ENCODE results near the gene CACNA2D4. TPM values are rescaled to one million over a fixed set of nuclear protein-coding genes. Genes with fewer than 3 reads are reported as not detected.

Gene CACNA2D4
- total and polyA plus RNA-seq, 2 of the 13 experiments (the other 11 are each of a cell fraction or from before 2014, with no cell fraction given): 14.2 to 136 TPM

GRCh38 chr12:1863823-1864222 lies 54.6 kb downstream of the CACNA2D4 start:
- Histone ChIP-seq H3K27me3 (ENCODE audit: control insufficient read depth in 1 of 2, insufficient read depth in 2 of 2, low read length in 2 of 2) (peaks cover 2 to 14% of the 10 kb centered on the region in 2 experiments; a peak in 2 of 5 replicates), H3K4me3 (replicated peaks in 1 of 3; ENCODE audit: insufficient read depth in 1 of 3, low read depth in 2 of 3, low read length in 3 of 3) (no peak overlapping the region)
- in situ Hi-C loops (cut with HindIII; ENCODE audit: extremely low pct_ligation_motif_present, low pct_unique_long_range_greater_than_20kb): no loop called here
- TF ChIP-seq TERF1 (CRISPR knock-in tag; IDR thresholded peaks at IDR 0.05) (no peak), ZNF691 (CRISPR knock-in tag; IDR thresholded peaks at IDR 0.05; ENCODE audit: borderline replicate concordance, low read depth) (no peak), CEBPZ (IDR thresholded peaks at IDR 0.05; ENCODE audit: low read length) (no peak), MTF1 (CRISPR knock-in tag; IDR thresholded peaks at IDR 0.05) (no peak), PRDM4 (CRISPR knock-in tag; IDR thresholded peaks at IDR 0.05; ENCODE audit: borderline replicate concordance) (no peak), KDM5B (CRISPR knock-in tag; IDR thresholded peaks at IDR 0.05; ENCODE audit: borderline replicate concordance) (no peak), CSRNP2 (CRISPR knock-in tag; conservative IDR thresholded peaks at IDR 0.05; ENCODE audit: low read depth) (no peak), SMAD1 (CRISPR knock-in tag; IDR thresholded peaks at IDR 0.05; ENCODE audit: borderline replicate concordance, low read depth) (no peak), CENPX (CRISPR knock-in tag; IDR thresholded peaks at IDR 0.05) (no peak), ZBTB39 (CRISPR knock-in tag; IDR thresholded peaks at IDR 0.05) (no peak), ZNF333 (CRISPR knock-in tag; IDR thresholded peaks at IDR 0.05; ENCODE audit: borderline replicate concordance) (no peak), ZNF326 (CRISPR knock-in tag; IDR thresholded peaks at IDR 0.05; ENCODE audit: borderline replicate concordance) (no peak)

More at GRCh38 chr12:1863823-1864222, 54.6 kb downstream of the CACNA2D4 start:
- intact Hi-C loops (cut with micrococcal nuclease; ENCODE audit: unreplicated experiment): no loop called here
- Histone ChIP-seq H3K79me2 (ENCODE audit: insufficient read depth, low read length) (no peaks in the 10 kb centered on the region), H3K27ac (ENCODE audit: extremely low read length, insufficient read depth, low read length) (no peak overlapping the region), H2AFZ (ENCODE audit: low read length) (no peak overlapping the region), H3K4me1 (ENCODE audit: insufficient read depth, low read length) (0 out of 2 replicates have a peak, but pooled peaks cover 9% of the 10 kb centered on the region), H3K36me3 (replicated peaks in 1 of 2; ENCODE audit: control insufficient read depth in 1 of 2, insufficient read depth in 2 of 2, low read length in 2 of 2) (no peaks in the 10 kb centered on the region), H3K9ac (ENCODE audit: insufficient read depth, low read depth, low read length) (no peak overlapping the region), H4K20me1 (ENCODE audit: insufficient read depth, low read length) (no peaks in the 10 kb centered on the region), H3K4me2 (ENCODE audit: low read depth, low read length) (no peak overlapping the region), H3K9me3 (ENCODE audit: low read length) (no peaks in the 10 kb centered on the region)
- CTCF ChIA-PET (ENCODE audit: low intra/inter-chr PET ratio, low total read pairs): no interaction called here
- no TSS peak for BruUV-seq (replicated peaks)
- DNase-seq (ENCODE audit: low spot score) (no peak), ATAC-seq (no peak), FAIRE-seq (no peak)
- 65% methylated on average over 16 of the region's 16 CpGs for WGBS (ENCODE audit: low lambda C conversion rate)
- POLR2A ChIA-PET: no interaction called here
